DMS53 treated with DMSO at 0.1 percent for 48 hours (cell line): ENCODE data around the gene SCNN1A.

Source experiments
- DNase-seq: peaks from one replicate; lab custom pipeline; 2025; ENCODE audit not compliant: unreplicated experiment; lab: John Stamatoyannopoulos, UW

The SCNN1A gene

DNA sequence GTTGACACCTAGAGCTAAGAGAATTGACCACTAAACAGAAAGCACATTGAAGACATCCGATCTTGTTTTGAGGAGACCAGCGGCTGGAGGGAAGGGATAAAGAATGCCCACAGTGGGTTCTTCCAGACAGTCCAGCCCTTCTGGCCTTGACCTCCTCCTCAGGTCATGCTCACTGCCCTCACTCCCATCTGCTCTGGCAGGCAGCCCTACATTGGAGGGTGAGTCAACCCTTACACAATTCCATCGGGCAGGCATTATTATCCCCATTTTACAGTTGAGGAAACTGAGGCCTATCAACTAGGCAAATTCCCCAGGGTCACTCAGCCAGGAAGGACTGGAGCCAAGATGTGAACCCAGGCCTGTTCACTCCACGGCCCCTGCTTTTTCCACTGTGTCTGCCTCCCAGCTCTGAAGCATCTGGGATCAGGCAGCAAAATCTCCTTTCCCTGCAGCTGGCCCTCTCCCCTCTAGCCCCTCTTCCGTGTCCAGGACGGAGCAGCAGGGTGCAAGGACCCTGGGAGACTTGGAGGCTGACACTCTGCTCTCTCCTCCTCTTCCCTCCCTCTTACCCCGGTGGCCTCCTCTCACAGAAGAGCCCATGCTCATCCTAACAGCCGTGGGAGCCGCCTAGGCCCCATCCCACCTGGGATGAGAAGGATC lies 5.3 kb downstream of the SCNN1A start:
- DNase-seq, result no peak

DNA sequence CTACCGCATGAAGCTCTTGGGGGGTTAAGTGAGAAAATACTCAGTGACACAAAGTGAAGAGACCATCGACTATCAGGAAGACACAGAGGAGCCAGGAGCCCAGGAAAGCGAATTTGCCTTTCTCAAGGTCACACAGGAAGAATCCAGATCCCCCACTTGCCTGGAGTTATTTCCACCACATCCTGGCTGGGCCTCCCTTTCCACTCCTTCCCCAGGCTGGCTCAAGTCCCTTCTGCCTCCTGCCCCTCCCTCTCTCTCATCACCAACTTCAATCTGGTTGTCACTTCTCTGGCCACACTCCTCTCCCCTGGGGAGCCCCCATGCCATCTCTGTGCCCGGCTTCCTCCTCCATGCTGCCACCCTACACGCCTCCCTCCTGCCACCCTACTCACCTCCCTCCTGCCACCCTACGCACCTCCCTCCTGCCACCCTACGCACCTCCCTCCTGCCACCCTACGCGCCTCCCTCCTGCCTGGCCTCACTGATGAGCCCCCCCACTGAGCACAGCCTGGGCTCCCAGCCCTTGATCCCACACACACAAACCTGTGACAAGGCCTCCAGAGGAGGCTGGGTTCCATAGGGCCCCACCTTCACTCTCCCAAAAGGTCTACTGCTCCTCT lies 6.3 kb downstream of the SCNN1A start:
- no peak for DNase-seq

DNA sequence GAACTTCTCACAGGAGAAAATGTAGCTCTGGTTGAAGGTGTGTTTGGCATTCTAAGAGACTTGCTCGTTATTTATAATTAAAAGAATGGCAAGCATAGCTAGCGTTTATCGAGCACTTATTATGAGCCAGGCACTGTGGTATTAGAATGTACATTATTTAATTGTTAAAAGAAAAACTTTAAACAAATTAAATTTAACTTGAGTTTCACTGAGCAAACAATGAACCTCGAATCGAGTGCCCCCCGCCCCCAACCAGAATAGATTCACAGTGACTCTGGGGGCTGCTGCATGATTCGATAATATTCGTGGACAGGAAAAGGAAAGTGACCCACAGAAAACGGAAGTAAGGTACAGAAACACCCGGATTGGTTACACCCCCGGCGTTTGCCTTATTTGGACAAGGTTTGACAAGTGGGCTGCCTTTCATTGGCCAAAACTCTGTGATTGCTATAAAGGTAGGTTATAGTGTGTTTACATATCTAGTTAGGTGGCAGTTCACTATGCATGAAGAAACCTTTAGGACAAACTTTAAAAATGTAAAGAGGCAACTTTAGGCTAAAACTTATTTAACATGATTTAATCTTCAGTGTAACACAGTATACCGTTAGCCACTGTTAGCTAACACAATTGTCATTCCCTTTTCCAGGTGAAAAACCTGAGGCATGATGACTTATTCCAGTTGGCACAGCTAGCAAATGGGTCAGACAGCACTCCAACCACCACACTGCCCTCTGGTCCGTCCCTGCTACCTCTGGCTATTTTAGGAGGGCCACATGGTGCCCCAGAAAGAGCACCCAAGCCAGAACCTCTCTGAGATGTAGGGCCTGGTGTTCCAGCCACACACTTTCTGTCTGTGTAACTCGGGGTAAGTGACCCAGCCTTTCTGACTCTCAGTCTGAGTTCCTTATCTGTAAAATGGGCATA lies 7.1 kb downstream of the SCNN1A start:
- peak; percentile 34 for DNase-seq

DNA sequence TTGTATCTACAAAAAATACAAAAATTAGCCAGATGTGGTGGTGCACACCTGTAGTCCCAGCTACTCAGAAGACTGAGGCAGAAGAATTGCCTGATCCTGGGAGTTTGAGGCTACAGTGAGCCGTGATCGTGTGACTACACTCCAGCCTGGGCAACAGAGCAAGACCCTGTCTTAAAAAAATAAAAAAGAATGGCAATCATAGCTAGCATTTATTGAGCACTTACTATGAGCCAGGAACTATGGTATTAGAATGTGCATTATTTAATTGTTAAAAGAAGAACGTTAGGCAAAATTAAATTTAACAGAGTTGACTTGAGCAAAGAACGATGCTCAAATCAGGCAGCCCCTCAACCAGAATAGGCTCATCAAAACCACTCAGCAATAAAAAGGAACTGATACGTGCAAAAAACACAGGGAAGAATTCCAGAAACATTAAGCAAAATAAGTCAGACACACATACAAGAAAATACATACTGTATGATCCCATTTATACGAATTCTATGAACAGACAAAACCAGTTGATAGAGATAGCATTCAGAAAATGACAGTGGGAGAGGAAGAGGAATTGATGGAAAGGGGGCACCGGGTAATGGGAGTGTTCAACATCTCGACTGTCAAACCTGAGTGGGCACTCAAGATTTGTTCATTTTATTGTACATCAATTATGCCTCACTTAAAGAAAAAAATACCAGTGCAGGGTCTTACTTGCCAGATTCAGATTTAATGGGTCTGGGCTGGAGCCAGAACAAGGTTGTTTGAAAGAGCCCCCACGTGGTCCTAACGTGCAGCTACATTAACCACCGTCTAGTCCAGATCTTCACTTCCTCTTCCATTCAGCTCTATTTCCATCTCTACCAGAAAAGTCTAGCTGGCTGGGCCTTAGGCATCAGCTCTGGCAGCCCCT lies 8.0 kb downstream of the SCNN1A start:
- no peak for DNase-seq

DNA sequence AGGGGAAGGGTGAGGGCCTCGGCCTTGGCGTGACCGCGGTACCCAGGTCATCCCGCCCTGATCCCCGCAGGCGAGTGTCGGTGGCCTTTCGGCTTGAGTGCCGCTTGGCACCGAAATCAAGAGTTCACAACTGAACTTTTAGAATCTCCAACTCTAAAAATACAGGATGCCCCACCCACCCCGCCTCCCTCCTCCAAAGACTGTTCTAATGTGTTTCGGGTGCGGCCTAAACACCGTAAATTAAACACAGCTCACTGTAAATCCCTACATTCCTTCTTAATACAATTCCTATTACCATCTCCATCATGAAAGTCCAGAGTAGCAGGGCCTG lies 11.4 kb downstream of the SCNN1A start:
- peak; percentile 46 for DNase-seq

DNA sequence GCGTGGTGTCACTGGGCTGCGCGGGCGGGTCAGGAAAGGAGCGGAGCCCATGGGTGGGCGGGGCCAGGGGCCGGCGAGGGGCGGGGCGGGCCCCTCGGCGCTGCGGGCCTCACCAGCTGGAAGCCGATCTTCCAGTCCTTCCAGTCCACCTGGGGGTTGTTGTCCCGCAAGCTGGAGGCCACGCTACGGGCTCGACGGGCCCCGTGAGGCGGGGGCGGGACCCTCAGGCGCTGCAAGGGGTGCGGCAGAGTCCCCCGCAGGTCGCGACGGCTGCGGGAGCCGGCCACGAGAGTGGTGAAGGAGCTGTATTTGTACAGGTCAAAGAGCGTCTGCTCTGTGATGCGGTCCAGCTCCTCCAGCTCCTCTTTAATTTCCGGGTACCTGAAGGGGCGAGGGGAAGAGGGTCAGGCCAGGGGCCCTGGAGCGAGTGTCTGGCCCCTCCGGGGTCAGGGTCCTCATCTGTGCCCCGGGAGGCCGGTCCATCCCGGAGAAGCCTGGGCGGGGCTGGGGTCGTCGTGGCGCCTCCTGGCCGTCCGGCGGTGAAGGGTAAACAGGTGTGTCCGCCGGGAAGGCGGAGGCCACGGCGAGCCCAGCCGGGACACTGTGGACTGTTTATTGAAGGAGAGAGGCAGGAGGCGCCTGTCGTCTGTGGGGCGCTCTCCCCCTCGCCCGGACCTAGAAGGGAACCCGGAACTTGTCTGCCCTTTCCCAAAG lies 11.9 kb downstream of the SCNN1A start:
- peak; percentile 63 for DNase-seq

DNA sequence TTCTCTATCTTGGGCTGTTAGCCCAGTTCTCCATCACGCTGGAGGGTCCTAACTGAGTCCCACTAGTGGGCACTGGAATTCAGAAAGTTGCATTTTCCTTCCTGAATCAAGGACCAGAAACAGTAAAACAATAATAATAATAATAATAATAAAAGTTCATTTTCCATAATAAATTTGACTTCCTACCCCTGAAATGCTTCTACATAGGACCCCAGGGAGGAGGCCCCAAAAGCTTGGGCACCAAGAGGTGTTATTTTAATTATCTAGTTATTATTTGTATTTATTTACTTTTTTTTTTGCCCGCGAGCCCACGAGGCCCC lies 12.4 kb downstream of the SCNN1A start:
- no peak for DNase-seq

DNA sequence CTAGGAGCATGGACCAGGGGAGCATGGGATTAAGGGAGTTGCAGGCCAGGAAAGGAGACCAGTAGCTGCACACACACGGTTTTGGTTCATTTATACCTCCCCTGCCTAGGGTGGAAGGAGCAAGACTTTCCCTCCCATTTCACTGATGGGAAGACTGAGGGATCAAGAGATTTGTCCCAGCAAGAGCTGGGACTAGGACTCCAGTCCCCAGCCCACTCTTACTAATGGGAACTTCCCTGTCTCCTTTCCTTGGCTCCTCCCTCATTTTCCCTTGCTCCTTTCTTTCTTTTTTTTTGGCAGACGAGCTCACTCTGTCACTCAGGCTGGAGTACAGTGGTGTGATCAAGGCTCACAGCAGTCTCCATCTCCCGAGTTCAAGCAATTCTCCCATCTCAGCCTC lies 13.0 kb downstream of the SCNN1A start:
- no peak for DNase-seq

DNA sequence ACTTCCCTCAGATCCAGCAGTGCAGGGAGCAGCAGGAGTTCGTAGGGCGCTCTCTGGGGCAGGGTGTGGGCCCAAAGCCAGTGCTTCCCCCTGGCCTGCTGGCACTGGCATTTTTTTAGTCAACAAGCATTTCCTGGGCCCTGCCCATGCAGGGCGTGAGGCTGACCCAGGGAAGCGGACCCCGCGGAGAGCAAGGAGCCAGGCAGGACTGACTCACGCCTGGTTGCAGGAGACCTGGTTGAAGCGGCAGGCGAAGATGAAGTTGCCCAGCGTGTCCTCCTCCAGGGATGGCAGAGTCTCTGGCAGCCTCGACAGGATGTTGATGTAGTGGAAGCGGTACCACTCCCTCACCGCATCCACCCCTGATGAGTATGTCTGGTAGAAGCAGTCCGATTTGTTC lies 13.5 kb downstream of the SCNN1A start:
- no peak for DNase-seq

DNA sequence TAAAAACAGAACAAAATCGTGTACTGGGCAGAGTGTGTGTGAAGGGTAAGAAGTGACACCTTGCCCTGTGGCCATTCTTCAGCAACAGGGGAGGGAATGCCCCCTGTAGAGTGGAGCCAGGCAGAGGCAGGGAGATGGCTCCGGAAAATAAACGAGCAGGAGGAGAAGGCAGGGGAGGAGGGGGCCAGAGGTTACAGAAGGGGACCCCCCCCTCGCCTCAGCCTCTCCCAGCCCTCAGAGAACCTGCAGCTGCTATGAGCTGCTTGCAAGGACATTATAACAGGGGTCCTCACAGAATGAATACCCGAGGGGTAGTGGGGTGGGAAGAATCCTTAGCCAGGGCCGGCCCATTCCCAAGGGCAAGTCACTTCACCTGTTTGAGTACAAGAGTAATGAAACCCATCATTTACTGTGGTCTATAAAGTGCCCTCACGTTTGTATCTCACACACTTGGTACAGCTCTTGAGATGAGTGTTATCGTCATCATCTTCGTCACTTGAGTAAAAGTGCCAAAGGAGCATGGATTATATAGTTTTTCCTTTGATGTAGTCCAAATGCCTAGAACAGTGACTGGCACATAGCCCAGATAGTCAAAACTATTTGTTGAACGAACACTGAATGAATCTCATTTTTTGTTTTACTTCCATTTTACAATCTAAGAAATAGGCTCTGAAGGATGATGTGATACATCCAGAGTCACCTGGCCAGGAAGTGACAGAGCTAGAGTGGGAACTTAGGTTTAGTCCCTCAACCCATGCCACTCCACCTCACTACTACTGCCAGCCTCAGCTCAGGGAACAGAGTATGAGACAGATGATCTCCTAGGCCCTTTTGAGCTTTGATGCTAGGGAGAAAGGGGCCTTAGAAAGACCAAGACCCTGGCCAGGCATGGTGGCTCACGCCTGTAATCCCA lies 14.5 kb downstream of the SCNN1A start:
- no peak for DNase-seq

DNA sequence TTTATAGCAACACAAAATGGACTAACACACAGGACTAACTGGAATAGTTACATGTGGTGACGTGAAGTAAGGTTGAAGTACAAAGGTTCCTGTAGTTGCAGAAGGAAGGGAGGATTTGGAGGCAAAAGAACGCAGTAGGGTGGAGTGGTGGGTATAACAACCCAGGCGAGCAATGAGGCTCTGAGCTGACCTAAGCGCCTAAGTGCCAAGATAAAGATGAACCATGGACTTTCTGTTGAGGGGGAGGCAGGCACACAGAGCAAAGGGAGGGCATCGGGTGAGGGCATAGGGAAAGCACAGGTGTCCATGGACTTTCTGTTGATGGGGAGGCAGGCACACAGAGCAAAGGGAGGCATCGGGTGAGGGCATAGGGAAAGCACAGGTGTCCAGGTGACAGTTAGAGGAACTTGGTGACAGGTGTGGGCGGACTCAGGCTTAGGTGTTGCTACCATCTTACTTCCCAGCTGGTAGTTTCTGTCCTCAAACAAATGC lies 15.2 kb downstream of the SCNN1A start:
- no peak for DNase-seq

DNA sequence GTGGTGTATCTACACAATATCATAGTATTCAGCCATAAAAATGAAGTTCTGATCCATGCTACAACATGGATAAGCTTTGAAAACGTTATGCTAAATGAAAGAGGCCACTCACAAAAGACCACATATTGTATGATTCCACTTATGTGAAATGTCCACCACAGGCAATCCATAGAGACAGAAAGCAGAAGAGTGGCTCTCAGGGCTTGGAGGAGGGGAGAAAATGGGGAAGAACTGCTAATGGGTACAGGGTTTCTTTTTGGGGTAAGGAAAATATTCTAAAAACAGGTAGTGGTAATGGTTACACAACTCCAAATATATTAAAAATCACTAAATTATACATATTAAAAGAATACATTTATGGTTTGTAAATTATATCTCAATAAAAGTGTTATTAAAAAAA lies 16.5 kb downstream of the SCNN1A start:
- DNase-seq, result no peak

DNA sequence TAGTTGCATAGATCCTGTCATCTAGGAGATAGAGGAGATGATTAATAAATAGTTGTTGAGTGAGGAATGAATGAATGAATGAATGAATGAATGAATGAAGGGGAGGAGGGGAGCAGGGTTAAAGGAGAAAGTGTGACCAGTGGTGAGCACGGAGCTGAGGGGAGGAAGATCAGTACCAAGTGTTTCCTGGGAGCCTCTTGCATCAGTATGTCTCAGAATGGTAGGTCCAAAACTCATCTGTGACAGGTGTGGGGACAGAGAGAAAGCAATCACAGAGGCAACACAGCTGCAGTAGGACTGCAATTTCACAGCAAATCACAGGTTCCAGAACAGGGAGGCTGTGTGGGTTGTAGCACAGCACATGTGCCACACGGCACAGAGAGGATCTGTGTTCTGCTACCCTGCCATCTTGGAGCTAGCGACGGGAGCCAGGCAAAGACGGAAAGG lies 19.0 kb downstream of the SCNN1A start:
- no peak for DNase-seq

DNA sequence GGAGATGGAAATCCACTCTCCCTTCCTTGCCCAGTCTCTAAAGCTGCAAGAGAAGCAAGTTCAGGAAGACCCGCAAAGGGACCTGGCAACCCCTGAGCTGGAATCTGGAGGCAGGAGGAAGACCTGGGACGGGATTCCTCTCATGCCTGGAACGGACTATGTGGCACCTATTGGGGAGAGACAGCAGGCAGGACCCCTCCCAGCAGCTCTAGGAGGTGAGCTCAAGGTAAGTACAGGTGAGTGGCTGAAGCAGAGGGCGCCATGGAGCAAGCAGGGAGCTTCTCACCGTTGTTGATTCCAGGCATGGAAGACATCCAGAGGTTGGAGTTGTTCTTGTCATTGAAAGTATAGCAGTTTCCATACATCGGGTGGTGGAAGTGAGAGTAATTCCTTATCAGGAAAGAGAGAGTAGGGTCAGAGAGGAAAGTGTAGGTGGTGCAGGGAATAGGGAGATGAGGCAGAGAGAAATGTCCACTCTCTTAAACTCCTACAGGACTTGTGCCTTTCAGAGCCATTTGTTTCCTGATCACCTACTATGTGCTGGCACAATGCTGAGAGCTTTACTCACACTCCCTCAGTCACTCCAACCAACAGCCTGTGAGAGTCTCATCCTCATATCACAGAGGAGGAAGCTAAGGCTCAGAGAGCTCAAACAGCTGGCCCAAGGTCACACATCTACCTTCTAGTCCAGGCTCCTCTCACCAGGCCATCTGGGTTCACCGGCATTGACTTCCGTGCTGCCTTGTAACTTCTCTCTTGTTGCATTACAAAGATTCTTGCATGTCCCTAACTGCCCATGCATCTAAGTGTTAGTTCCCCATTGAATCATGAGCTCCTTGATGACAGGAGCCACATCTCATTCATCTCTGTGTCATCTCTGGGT lies 19.6 kb downstream of the SCNN1A start:
- no peak for DNase-seq

DNA sequence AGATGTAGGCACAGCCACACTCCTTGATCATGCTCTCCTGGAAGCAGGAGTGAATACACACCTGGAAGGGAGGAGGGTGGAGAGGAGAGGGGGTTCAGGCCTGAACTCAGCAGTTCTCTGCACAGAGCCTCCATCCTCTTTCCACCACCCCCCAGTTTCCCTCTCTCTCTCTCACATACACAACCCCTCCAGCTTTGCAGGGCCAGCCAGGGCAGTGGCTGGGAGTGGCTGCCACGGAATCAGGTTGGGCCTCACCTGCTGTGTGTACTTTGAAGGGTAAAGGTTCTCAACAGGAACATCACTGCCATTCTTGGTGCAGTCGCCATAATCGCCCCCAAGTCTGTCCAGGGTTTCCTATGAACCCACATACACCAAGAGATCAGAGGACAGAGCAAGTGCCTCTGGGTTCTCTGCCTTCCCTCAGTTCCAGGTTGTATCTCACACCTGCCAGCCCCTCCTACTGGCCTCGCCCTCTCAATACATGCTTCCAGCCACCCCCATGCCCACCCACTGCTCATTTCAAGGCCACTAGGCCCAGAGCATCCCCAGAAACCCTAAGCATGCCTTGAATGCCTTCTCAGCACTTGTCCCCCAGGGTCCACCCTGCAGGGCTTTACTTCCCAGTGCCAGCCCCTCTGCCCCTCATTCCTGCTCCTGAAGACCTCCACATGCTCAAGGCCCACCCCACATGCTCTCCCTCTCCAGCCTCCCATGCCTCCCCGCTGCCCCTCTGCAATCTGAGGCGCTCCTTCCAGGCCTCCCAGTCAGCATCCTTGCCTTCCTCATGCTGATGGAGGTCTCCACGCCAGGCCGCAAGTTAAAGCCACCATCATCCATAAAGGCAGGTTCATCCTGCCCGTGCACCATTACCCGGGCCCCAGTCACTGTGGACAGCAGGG lies 20.6 kb downstream of the SCNN1A start:
- DNase-seq, result no peak

DNA sequence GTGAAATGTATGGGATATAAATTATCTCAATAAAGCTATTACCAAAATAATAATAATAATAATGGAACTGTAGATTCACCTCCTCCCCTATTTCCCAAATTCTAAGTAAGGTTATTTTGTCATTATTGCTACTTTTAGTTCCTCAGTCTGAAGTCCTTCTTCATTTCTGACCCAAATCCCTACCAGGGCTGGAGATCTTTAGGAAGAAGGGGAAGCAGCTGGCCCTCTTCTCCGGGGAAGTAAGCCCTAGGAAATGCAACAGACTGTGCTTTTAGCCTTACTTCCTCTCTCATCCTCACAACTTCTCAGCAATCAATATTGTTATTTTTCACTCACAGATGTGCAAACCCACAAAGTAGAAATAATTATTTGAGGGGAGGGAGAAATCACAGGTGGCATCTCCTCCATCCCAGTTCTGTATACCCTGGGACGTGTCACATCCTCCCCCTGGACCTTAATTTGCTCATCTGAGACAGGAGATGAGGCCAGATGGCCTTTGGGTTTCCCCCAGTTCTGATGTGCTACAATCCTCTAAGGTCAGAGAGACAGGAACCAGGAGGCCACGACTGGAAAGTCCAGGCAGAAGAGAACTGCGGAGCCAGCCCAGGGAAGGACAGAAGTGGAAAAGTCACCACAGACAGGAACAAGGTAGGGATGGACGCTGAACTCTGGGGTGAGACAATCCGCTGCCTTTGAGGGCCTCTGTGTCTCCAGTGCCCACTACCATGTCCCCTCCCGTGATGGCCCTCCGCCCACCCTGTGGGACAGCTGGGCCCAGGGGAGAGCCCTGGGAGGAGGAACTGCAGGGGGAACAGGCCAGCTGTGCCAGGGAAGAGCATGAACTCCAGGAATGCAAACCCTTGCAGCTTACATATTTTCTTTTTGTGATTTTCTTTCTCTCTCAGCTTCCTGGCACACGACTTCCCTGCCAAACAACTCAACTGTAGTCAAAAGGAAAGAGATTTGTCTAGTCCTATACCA lies 22.9 kb downstream of the SCNN1A start:
- no peak for DNase-seq
